Measurements from ENCODE around the gene ALDH1L1.

- TF ChIP-seq CTCF (IDR thresholded peaks at IDR 0.05; ENCODE audit: insufficient read depth, low read length, poor library complexity, severe bottlenecking) (no peak), EZH2phosphoT487 (conservative IDR thresholded peaks at IDR 0.05; ENCODE audit: low read length) (no peak)
Observed at GRCh38 chr3:126210606-126211005, 30.2 kb upstream of the ALDH1L1 start.

Measured in SU-DHL-6 (cell line).